Tibial artery (tissue), 4 donors: ENCODE results near the gene KCNQ1.

Source experiments
- DNase-seq, 2 donors: peaks; one replicate each; pipeline ENCODE4 v3.0.0-alpha.2; 2019
- H3K27ac ChIP-seq, 2 donors: fragments of 200-600 bp; sonication (generic) in 1 of 2; 1 replicate in 1 of 2; 2 replicates in 1 of 2; pipeline ENCODE4 v1.5.1; 2018 to 2019; ENCODE audit warnings: mild to moderate bottlenecking in 1 of 2
- H3K27me3 ChIP-seq, 2 donors: fragments of 200-600 bp; sonication (generic) in 1 of 2; one replicate each; pipeline versions ENCODE4 v1.5.1 to v1.6.0; 2016 to 2019
- H3K36me3 ChIP-seq, 3 donors: fragments of 200-600 bp; sonication (generic) in 2 of 3; one replicate each; pipeline ENCODE4 v1.5.1; 2016 to 2019; ENCODE audit warnings: mild to moderate bottlenecking in 2 of 3
- H3K4me1 ChIP-seq, 4 donors: fragments of 200-600 bp; sonication (generic) in 2 of 4; 1 replicate in 3 of 4; 2 replicates in 1 of 4; pipeline ENCODE4 v1.5.1; 2016 to 2019
- H3K4me3 ChIP-seq, 2 donors: fragments of 200-600 bp; sonication (generic) in 1 of 2; 1 replicate in 1 of 2; 2 replicates in 1 of 2; pipeline ENCODE4 v1.5.1; 2018 to 2019; ENCODE audit warnings: mild to moderate bottlenecking in 2 of 2
- H3K9me3 ChIP-seq, 3 donors: fragments of 200-600 bp; sonication (generic) in 1 of 3; one replicate each; pipeline ENCODE4 v1.5.1; 2016 to 2019
- CTCF ChIP-seq, 2 experiments: fragments of 200-600 bp in 1 of 2; fragments of 450-650 bp in 1 of 2; IDR thresholded peaks; one replicate each; pipeline ENCODE4 v1.5.1; 2017 to 2019; ENCODE audit warnings: antibody characterized with exemption in 2 of 2, mild to moderate bottlenecking in 1 of 2, moderate library complexity in 1 of 2
- intact Hi-C: fragments of 100-400 bp; cut with DNase I; formaldehyde crosslinking; loops from one replicate; pipeline ENCODE4 v1.15.0; 2023; ENCODE audit warnings: low total_unique reads

The KCNQ1 gene

GRCh38 chr11:2734181-2735052, 289.6 kb downstream of the KCNQ1 start:
- intact Hi-C loops, result no loop called here
- Histone ChIP-seq H3K36me3 (no peaks in the 10 kb centered on the region), H3K4me1 (no peaks in the 10 kb centered on the region), H3K4me3 (no peak overlapping the region), H3K27ac (no peak overlapping the region), H3K27me3 (no peaks in the 10 kb centered on the region), H3K9me3 (no peaks in the 10 kb centered on the region)
- TF ChIP-seq CTCF (IDR thresholded peaks at IDR 0.05), result no peak
- DNase-seq, result no peak

- H3K36me3 ChIP-seq, result no peaks in the 10 kb centered on the region
- no peaks in the 10 kb centered on the region for H3K9me3 ChIP-seq
- intact Hi-C loops, result no loop called here
- no peak overlapping the region for H3K27ac ChIP-seq
- no peak overlapping the region for H3K4me3 ChIP-seq
- H3K27me3 ChIP-seq, result no peaks in the 10 kb centered on the region
- DNase-seq, result no peak
- no peaks in the 10 kb centered on the region for H3K4me1 ChIP-seq
- no peak for TF ChIP-seq CTCF (IDR thresholded peaks at IDR 0.05)
Observed at GRCh38 chr11:2735053-2735589, 290.3 kb downstream of the KCNQ1 start.

- intact Hi-C loops, result no loop called here
- Histone ChIP-seq H3K27ac (no peak overlapping the region), H3K36me3 (no peaks in the 10 kb centered on the region), H3K4me1 (peaks cover 0 to 3% (median 0%) of the 10 kb centered on the region in 4 donors), H3K9me3 (no peaks in the 10 kb centered on the region), H3K27me3 (no peaks in the 10 kb centered on the region), H3K4me3 (no peak overlapping the region)
- no peak for DNase-seq
- no peak for TF ChIP-seq CTCF (IDR thresholded peaks at IDR 0.05)
Observed at GRCh38 chr11:2736577-2737225, 291.9 kb downstream of the KCNQ1 start.

- Histone ChIP-seq H3K9me3 (no peaks in the 10 kb centered on the region), H3K36me3 (no peaks in the 10 kb centered on the region), H3K27ac (no peak overlapping the region), H3K4me1 (peaks cover 0 to 3% (median 0%) of the 10 kb centered on the region in 4 donors), H3K4me3 (no peak overlapping the region), H3K27me3 (no peaks in the 10 kb centered on the region)
- no peak for TF ChIP-seq CTCF (IDR thresholded peaks at IDR 0.05)
- no peak for DNase-seq
- intact Hi-C loops, result no loop called here
Observed at GRCh38 chr11:2737226-2737590, 292.4 kb downstream of the KCNQ1 start.

DNA sequence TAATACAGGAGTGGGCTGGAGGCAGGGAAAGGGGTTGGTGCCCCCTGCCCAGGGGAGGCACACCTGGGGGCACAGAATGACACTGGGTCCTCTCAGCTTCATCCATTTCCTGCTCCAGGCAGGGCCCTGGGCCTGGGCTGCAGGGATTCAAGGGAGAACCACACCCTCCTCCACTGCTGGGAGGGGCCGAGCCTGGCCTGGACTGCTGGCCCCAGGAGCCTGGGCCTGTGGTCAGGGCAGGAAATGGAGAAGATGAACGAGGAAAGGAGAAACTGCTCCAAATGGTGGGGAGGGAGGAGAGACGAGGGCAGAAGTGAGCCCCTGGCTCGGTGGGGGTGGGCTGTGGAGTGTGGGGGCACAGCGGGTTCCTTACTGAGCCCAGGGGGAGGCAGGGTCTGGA, 293.1 kb downstream of the KCNQ1 start:
- no peak for DNase-seq
- no peak for TF ChIP-seq CTCF (IDR thresholded peaks at IDR 0.05)
- H3K27me3 ChIP-seq, result no peaks in the 10 kb centered on the region
- H3K36me3 ChIP-seq, result no peaks in the 10 kb centered on the region
- intact Hi-C loops, result no loop called here
- no peak overlapping the region for H3K27ac ChIP-seq
- no peak overlapping the region for H3K4me3 ChIP-seq
- H3K9me3 ChIP-seq, result no peaks in the 10 kb centered on the region
- H3K4me1 ChIP-seq, result peaks cover 0 to 3% (median 0%) of the 10 kb centered on the region in 4 donors
